IPS-NIHi7 (cell line): ENCODE results near the gene IFNA14.
"Not testable (repeated sequence)": the region's sequence is repeated elsewhere in the genome, so short reads cannot be mapped to it uniquely, and the experiment has no call there.

Experiments
- DNase-seq: peaks from one replicate; pipeline ENCODE4 v3.0.0; 2012; ENCODE audit warnings: mixed read lengths; ENCODE audit errors: extremely low spot score

IFNA14 gene

GRCh38 chr9:21213411-21214326 is 26.1 kb downstream of the IFNA14 start:
- peak; percentile 14 for DNase-seq

- DNase-seq, result not testable (repeated sequence)
Measured at GRCh38 chr9:21212160-21212559, 27.6 kb downstream of the IFNA14 start.

GRCh38 chr9:21210782-21211181 is 29.0 kb downstream of the IFNA14 start:
- DNase-seq, result not testable (repeated sequence)

GRCh38 chr9:21210311-21210710 is 29.5 kb downstream of the IFNA14 start:
- no peak for DNase-seq

GRCh38 chr9:21207043-21207442 is 32.8 kb downstream of the IFNA14 start, which contains the start of gene IFNA10:
Gene IFNA10 (minus strand): TSS chr9:21207143. CDS start chr9:21207097, 46 bp downstream.
- DNase-seq, result not testable (repeated sequence)

GRCh38 chr9:21205204-21205603 is 34.6 kb downstream of the IFNA14 start:
- no peak for DNase-seq

- DNase-seq, result not testable (repeated sequence)
Measured at GRCh38 chr9:21202105-21202504, 37.7 kb downstream of the IFNA14 start, which contains the start of gene IFNA7. Gene IFNA7 (minus strand): TSS chr9:21202205. CDS start chr9:21202165, 40 bp downstream.

GRCh38 chr9:21194867-21195776 is 44.7 kb downstream of the IFNA14 start:
- DNase-seq, result not testable (repeated sequence)
